HG02938 (cell line): ENCODE data around the gene GNL1.
A peak's percentile ranks its signal among the peaks of the same experiment; 100 is the strongest.

Source experiments
- ATAC-seq: cut with Tn5 transposase; IDR thresholded peaks from one replicate; pipeline ENCODE4 v1.9.1; 2021; ENCODE audit warnings: mild to moderate bottlenecking, moderate library complexity; ENCODE audit not compliant: unreplicated experiment

GNL1 gene

DNA sequence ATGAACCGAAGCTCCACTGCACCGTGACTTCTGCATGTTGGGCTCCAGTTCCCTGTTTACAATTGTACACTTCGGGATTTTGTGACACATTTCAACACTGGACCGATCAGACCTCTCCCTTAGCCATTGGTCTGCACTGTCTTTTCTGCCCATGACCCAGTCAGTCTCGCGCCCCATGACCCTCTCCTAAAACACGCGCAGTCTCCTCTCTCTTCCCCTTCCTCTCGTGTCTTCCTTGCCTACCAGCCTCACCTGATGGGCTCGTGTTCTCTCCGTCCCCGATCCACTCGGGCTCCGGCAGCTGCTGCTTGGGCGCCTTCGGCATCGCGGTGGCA, 14.4 kb upstream of the GNL1 start:
- peak; percentile 20 for ATAC-seq

GRCh38 chr6:30570263-30570662, 14.0 kb upstream of the GNL1 start:
- no peak for ATAC-seq

GRCh38 chr6:30568245-30568644, 12.0 kb upstream of the GNL1 start:
- ATAC-seq = no peak

GRCh38 chr6:30565772-30566171, 9.5 kb upstream of the GNL1 start:
- no peak for ATAC-seq

DNA sequence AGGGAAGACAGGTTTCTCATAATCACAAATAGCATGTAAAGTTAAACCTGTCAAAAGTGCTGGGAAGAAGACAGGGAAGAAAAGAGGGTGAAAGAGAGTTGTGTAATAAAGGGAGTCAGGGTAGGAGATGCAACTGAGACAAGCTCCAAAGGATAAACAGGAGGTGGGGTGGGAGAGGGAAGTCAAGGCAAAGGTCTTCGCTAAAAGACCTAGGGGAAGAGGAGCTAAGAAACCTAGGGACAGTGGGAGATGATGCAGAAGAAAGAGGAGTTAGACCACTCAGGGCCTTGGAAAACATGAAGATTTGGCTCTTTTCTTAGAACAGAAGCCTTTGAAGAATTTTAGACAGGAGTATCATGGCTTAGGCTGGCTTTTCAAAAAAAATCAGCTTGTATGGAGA, 7.8 kb upstream of the GNL1 start:
- ATAC-seq = no peak

DNA sequence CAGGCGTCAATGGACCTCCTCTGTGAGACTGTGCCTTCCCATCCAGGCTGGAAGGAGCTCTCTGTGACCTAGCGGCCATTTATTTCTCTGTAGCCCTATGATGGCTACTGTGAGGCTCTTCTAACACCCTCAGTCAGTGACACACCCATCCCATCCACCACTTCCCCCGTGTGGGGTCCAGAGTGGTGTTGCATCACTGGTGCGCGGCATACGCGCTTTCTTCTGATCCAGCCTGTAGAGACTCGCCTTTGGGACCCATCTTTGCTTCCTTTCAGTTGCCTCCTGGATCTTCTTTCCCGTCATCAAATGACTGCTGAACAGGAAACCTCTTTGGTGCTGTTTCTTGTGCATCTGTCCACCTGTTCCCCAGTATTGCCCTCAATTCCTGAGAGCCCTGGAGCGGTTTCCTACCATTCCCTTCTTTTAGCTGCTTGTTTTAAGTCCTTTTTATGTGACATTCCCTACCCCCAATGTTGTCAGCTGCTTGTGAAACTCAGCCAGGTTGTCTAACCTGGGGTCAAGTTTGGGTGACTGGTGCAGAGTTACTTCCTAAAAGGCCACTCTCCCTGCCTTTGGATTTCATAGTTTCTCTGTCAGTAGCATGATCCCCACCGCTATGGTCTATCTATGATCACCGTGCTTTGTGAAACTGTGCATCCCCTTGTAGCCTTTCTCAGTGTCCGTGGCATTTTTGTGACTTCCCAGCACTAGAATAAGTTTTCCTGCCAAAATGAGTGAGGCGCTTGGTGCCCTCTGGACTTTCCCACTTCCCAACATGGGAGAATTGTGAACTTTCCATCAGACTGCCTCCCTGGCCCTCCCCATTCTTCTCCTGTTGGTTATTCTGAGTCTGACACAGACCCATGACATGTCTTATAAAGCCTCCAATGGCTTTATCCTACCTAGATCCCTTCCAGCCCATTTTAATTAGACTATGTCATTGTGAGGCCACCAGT, 6.5 kb upstream of the GNL1 start:
- no peak for ATAC-seq

- ATAC-seq = no peak
These were observed 4.6 kb upstream of the GNL1 start for GRCh38 chr6:30560930-30561329.

GRCh38 chr6:30557683-30557981, 1.3 kb upstream of the GNL1 start:
- ATAC-seq = no peak

DNA sequence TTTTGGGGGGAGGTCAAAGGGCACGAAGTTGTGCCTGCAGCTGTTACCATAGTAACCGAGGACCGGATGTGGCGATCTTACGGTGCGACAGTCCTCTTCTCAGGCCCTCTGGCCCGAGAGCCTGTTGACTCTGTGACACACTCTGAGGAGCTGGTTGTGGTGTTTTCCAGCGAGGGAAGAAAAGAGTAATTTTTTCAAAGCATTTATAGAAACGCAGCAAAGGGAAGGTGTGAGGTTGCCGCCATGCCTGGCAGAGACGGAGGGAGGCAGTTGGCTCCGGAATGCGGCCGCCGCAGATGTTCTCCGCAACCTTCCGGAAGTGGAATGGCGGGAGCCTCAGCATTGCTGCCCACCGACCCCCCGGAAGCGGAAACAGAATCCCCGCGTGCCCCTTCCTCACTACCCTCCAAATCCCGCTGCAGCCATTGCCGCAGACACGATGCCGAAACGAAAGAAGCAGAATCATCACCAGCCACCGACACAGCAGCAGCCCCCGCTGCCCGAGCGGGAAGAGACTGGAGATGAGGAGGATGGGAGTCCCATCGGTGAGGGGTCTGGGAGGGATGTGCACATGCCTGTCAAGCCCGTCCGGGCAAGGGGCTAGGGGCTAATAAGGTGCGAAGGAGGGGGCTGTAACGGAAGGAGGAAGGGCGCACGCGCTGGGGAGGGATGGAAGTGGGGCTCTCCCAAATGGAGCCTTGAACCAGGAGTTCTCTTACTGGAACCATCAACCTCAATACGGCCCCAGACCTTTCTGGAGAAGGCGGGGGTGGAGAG, 805 bp upstream of the GNL1 start, which contains the start of gene PRR3:
Gene PRR3 (plus strand): TSS at position 390 of the 777 bp plus-strand sequence. CDS start 50 bp downstream, at position 440.
- ATAC-seq = peak; percentile 62

- no peak for ATAC-seq
These were observed 548 bp downstream of the GNL1 start for GRCh38 chr6:30555816-30556065.

DNA sequence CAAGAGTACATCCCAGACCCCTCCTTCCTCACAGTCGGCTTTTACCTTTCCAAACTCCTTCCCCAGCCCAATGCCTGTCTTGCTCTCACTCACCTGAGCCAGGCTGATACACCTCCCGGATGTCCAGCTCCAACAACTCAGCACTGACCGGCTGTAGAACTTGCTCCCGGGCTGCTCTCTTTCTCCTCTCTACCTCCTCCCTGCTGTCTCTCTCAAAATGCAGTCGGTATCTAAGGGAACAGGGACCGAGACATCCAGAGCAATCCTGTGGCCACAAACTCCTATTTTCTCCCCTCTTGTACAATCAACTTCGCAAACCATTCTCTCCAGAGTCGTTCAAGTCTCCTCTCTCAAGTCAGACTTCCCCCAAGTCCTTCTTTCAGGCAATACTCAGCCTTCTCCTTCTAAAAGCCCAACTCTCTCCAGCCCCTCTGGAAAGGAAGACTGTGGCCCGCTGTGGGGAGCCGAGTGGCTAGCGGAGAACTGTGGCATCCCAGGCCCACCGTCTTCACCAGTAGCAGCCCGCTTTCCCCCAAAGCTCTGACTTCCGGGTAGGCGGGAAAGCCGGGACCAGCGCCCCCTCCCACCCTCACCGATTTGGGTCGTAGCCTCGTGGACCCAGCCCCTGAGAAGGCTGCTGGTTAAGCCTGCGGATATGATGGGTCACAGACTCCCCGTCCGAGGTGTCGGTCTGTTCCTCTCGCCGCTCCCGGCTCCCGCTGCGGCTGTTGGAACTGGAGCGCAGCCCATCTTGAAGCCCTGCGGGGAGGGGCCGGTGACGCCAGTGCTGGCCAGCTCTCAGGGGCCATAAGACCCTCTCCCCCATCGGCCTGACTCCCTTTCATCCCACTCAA, 1.1 kb downstream of the GNL1 start:
- no peak for ATAC-seq

- no peak for ATAC-seq
These were observed 1.9 kb downstream of the GNL1 start for GRCh38 chr6:30554404-30554803.

- no peak for ATAC-seq
These were observed 7.9 kb downstream of the GNL1 start for GRCh38 chr6:30548375-30548774.

DNA sequence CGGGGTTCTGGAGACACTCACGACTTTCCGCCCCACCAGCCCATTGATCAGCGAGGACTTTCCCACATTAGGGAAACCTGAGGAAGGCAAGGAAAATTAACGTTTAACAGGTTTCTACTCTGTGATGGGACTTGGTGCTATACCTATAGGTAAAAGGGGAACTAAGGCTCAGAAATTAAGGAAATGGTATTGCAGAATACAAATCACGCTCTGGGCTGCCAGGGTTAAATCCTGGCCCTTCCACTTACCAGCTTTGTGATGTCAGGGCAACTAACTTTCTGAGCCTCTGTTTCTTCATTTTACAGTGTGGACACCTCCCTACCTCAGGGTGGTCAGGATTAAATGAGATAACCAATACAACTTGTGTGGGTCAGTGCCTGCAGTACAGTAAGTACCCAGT, 8.8 kb downstream of the GNL1 start:
- ATAC-seq = no peak

DNA sequence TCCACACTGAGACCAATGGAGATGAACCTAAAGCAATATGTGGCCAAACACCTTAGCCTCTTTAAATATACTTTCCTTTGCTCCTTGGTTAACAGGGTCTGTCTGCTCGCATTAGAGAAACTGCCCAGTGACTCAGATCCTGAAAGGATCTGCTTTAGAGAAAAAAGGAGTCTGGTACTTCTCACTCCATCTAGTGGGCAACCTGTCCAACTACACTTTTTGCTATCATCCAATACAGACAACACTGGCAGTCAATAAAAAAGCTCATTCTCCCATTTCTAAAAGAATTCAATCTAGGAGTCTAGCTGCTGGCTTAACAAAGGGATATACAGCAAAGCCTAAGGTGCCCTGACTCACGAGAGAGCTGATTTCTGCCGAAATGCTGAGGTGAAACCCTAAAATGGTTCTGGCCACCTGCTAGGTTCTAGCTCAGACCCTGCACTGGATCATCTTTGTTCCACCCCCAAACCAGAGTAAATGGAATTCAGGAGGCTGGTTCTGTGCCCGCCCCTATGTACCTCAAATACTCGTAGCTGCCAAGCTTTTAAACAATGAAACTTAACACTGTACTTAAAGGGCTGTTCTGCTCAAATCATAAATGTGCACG, 11.5 kb downstream of the GNL1 start:
- ATAC-seq = no peak

- ATAC-seq = no peak
These were observed 12.5 kb downstream of the GNL1 start for GRCh38 chr6:30543821-30544220.

DNA sequence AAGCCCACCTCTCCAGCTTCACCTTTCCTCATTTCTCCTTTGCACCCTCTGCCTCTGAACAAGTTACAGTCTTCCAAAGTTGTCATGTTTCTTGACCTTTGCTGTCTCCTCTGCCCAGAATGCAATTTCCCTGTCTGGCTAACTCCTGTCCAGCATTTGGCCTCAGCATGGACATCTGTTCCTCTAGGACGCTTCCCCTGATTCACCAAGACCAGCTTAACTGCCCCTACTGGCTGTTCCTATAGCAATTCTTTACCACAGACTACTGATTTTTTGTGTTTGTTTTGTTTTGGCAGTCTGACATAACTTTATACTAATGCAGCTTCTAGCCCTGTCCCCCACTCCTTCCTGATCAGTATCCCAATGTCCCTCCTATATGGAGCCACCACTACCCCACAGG, 13.4 kb downstream of the GNL1 start:
- no peak for ATAC-seq

GRCh38 chr6:30542404-30542725, 13.9 kb downstream of the GNL1 start:
- ATAC-seq = no peak

DNA sequence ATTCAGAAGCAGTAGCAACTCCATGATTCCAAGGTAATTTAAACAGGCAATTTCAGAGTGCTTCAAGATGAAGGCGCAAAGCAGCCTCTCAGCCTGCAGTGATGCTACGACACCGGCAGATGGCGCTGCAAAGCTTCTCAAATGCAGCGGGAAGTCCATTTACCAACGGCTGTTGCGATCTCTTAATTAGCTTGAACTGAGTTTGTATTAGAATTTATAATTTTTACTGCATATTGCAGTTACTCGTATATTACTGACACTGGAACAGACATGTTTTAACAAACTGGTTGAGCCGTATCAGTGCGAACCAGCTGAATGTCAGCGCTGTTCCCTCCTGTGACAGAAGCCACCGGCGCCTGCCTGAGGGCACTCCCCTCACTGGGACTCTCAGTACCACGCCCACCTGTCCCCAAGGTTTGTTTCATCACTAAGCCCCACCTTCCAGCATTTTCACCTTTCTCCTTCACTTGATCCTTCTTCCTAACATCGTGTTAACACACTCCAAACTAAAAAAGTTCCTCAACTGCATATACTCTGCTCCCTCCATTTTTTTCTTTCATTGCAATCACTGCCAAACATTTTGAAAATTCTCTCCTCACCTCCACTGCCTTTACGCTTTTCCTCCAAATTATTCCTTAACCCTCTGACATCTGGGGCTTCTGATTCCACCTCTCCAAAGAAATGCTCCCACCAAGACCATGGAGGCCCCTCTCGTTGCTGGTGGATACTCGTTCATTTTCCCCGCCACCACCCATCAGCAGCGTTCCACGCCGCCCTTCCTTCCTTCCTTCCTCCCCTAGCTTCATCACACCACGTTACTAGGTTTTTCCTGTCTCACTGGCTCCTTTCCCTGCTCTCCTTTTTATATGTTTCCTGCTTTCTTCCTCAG, 14.5 kb downstream of the GNL1 start:
- no peak for ATAC-seq

- no peak for ATAC-seq
These were observed 18.4 kb downstream of the GNL1 start for GRCh38 chr6:30537931-30538330.
